Retinal pigment epithelial cell (primary cell): ENCODE measurements around the gene TRIM75.
"Not testable (repeated sequence)": the region's sequence is repeated elsewhere in the genome, so short reads cannot be mapped to it uniquely, and the experiment has no call there.

Experiments used
- DNase-seq: peaks from one replicate; pipeline ENCODE4 v3.0.0-alpha.2; 2010; ENCODE audit warnings: low read depth
- H3K4me3 ChIP-seq: 2 replicates; pipeline ENCODE4 v1.5.1; 2011; ENCODE audit warnings: mild to moderate bottlenecking, low read length, control low read depth, moderate library complexity
- TF ChIP-seq, protein P1 (sequence below): conservative IDR thresholded peaks from 2 replicates; pipeline ENCODE4 v1.5.1; 2011; ENCODE audit warnings: low read depth, low read length, control low read depth, inconsistent platforms

Gene TRIM75

DNA sequence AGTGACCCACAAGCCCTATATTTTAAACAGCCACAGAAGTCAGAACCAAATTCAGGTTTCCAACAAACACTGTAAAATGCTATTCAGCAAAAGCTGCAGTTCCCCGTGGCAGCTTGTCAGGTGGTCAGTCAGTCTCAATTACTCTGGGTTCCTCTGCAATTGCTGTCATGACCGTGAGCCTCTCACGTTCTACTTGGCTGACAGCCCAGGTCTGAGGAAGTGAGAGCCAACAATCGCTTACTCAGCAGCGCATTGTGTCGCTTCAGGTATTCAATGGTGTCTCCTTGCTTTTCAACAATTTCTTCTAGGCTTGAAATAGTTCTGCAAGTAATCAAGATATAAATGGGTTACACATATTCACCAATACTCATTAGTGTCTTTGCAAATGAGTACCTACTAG lies 25.8 kb downstream of the TRIM75 start:
- TF ChIP-seq, protein P1, sequence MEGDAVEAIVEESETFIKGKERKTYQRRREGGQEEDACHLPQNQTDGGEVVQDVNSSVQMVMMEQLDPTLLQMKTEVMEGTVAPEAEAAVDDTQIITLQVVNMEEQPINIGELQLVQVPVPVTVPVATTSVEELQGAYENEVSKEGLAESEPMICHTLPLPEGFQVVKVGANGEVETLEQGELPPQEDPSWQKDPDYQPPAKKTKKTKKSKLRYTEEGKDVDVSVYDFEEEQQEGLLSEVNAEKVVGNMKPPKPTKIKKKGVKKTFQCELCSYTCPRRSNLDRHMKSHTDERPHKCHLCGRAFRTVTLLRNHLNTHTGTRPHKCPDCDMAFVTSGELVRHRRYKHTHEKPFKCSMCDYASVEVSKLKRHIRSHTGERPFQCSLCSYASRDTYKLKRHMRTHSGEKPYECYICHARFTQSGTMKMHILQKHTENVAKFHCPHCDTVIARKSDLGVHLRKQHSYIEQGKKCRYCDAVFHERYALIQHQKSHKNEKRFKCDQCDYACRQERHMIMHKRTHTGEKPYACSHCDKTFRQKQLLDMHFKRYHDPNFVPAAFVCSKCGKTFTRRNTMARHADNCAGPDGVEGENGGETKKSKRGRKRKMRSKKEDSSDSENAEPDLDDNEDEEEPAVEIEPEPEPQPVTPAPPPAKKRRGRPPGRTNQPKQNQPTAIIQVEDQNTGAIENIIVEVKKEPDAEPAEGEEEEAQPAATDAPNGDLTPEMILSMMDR: no peak

DNA sequence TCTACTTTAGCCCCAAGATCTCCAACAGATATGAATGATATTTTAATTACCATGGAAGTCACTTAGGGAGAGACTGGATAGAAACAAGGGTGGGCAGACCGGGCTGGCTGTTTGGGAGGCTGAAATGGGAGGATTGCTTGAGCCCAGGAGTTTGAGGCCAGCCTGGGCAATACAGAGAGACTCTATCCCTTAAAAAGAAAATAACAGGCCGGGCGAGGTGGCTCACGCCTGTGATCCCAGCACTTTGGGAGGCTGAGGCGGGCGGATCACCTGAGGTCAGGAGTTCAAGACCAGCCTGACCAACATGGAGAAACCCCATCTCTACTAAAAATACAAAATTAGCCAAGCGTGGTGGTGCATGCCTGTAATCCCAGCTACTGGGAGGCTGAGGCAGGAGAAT lies 31.1 kb downstream of the TRIM75 start:
- H3K4me3 ChIP-seq, DNase-seq: not testable (repeated sequence)

More for the DNA sequence above, 25.8 kb downstream of the TRIM75 start:
- DNase-seq: peak; percentile 23
- H3K4me3 ChIP-seq: no peak overlapping the region

DNA sequence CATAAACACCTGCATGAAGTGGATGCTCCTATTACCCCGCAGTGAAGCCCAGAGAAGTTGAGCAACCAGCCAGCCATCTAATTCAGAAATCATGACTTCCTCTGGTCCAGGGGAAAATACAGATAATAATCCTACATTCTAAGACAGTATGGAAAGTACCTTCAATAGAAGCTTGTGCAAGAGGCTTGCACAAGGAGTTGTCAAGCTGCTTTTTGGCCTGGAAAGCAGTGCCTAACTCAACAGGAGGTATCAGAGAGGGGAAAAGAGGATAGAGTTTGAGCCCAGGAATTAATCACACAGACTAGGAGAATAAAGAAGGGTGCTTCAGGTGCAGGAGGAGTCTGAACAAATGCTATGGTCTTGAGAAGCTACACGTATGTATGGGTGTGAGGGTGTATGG lies 32.3 kb downstream of the TRIM75 start:
- no peak for DNase-seq
- H3K4me3 ChIP-seq: no peak overlapping the region
- TF ChIP-seq, protein P1: no peak

DNA sequence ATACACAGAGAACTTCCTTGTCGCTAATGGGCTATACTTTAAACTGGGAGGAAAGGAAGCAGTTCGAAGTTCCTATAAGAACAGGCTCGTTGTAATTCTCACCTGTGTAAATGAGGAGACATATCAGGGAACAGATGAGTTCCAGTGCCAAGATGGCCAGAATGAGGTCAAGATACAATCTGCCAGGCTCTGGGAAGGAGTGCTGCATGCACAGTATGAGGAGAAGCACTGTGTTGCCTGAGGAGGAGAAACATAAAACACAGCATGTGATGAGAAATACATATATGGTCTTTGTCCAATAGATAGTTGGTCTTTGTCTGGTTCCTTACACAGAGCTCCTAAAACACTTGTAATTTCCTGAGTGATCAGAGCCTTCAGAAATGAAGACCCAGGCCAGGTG lies 34.7 kb downstream of the TRIM75 start:
- TF ChIP-seq, protein P1: no peak
- no peak overlapping the region for H3K4me3 ChIP-seq
- DNase-seq: no peak

DNA sequence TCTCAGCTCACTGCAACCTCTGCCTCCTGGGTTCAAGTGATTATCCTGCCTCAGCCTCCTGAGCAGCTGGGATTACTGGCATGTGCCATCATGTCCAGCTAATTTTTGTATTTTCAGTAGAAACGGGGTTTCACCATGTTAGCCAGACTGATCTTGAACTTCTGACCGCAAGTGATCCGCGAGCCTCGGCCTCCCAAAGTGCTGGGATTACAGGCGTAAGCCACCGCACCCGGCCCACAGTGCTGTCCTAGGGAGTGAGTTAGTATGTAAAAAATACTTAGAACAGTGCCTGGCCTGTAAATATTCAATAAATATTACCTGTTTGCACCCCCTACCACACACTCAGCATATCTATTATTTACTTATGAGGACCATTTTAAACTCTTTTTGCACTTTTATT lies 38.5 kb downstream of the TRIM75 start:
- H3K4me3 ChIP-seq, DNase-seq: not testable (repeated sequence)

DNA sequence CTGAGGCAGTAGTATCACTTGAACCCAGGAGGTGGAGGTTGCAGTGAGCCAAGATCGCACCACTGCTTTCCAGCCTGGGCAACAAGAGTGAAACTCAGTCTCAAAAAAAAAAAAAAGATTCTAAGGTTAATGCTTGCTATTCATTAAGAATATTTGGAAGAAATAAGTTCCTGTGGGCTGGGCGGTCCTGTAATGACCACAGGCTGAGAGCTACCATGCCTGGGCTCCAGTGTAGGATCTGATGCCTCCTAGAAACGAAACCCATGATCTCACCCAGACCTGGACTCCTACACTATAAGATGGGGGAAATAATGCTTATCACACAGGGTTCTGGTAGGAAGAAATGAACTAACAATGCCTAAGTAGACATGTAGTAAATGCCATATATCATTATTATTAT lies 41.2 kb downstream of the TRIM75 start:
- TF ChIP-seq, protein P1: no peak
- H3K4me3 ChIP-seq: no peak overlapping the region
- DNase-seq: no peak

DNA sequence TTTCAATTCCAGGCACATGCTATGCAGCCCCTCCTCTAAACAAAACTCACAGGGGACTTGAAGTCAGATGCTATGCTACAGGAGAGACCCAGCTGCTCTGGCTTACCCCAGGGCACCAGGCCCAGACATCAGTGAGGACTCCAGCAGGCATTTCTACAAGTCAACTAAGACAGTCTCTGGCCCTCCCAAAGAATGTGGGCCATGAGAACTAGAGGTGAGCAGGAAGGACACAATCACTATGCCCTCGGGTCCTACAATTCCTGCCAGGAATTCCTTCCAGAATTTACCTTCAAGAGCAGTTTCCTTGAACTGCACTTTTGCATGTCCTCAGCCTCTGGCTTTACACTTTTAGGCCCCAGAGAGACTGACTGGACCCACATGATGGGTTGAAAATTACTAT lies 41.6 kb downstream of the TRIM75 start:
- DNase-seq: no peak
- TF ChIP-seq, protein P1: no peak

DNA sequence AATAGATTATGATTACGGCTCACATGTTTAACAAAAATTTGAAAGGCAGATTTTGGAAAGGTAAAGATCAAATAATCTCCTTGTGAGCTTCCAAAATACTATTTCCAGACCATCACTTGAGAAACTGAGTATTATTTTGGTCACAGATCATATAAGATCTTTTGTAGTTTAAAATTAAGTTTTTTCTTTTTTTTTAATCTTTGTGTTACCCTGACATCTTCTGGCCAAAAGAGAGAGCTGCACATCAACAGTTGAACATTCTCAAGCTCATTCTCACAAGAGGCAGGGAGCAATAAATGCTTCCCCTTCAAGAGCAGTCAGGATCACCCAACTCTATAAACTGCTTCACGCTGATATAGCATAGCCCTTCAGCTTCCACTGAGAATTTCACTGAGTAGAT lies 43.1 kb downstream of the TRIM75 start:
- no peak overlapping the region for H3K4me3 ChIP-seq
- TF ChIP-seq, protein P1: peak; percentile 67
- peak; percentile 11 for DNase-seq

More for the DNA sequence above, 41.6 kb downstream of the TRIM75 start:
- no peak overlapping the region for H3K4me3 ChIP-seq
